ENCODE measurements around the gene GP2. TPM values are rescaled to one million over a fixed set of nuclear protein-coding genes. Genes with fewer than 3 reads are reported as not detected.

Gene GP2
- total and polyA plus RNA-seq, 2 donors (not counting 3 experiments of a cell fraction or from before 2014, with no cell fraction given), result not detected

- CTCF ChIA-PET, result interaction anchor here (0.6 to 2.1 kb wide), 2 partner anchors 19 to 66 kb away, joined by 4 to 7 read pairs; no protein-coding TSS in a partner anchor
Measured at GRCh38 chr16:20319406-20319805, 7.9 kb downstream of the GP2 start.

More at GRCh38 chr16:20319406-20319805, 7.9 kb downstream of the GP2 start:
- H3K9me3 ChIP-seq (replicated peaks; ENCODE audit: control insufficient read depth, insufficient read depth, low read length), result no peaks in the 10 kb centered on the region
- dilution Hi-C loops (cut with MboI; ENCODE audit: extremely low pct_ligation_motif_present, low sequenced_read_pairs), result no loop called here
- no TSS peak for BruUV-seq (replicated peaks)
- no peak overlapping the region for H3K4me2 ChIP-seq (ENCODE audit: insufficient read depth, low read length)
- no peak overlapping the region for H2AFZ ChIP-seq (ENCODE audit: low read depth, low read length)
- no peaks in the 10 kb centered on the region for H3K36me3 ChIP-seq (ENCODE audit: control insufficient read depth in 2 of 2, extremely low read depth in 1 of 2, insufficient read depth in 2 of 2, low read length in 2 of 2)
- no peak overlapping the region for H3K27ac ChIP-seq (ENCODE audit: insufficient read depth, low read depth, low read length)
- no peak overlapping the region for H3K4me3 ChIP-seq (replicated peaks in 1 of 3; ENCODE audit: insufficient read depth in 1 of 3, low read depth in 1 of 3, low read length in 3 of 3)
- FAIRE-seq (no peak), DNase-seq (ENCODE audit: low read depth, low spot score) (no peak)
- no peaks in the 10 kb centered on the region for H4K20me1 ChIP-seq (replicated peaks; ENCODE audit: control insufficient read depth, extremely low read depth, insufficient read depth, low read length)
- no peak overlapping the region for H3K9ac ChIP-seq (replicated peaks; ENCODE audit: extremely low read depth, insufficient read depth, low read length)
- no peaks in the 10 kb centered on the region for H3K79me2 ChIP-seq (ENCODE audit: control insufficient read depth, insufficient read depth, low read length)
- no peaks in the 10 kb centered on the region for H3K27me3 ChIP-seq (ENCODE audit: control insufficient read depth in 2 of 2, insufficient read depth in 2 of 2, low read length in 2 of 2)
- TF ChIP-seq MAX (IDR thresholded peaks at IDR 0.05; ENCODE audit: insufficient read depth, insufficient read length) (no peak), CTCF (IDR thresholded peaks at IDR 0.05; ENCODE audit: extremely low read depth in 1 of 2, insufficient read depth in 1 of 2, low read depth in 1 of 2, low read length in 2 of 2) (no peak), POLR2AphosphoS5 (IDR thresholded peaks at IDR 0.05; ENCODE audit: insufficient read depth, low read depth, low read length) (no peak), JUN (IDR thresholded peaks at IDR 0.05; ENCODE audit: borderline replicate concordance, insufficient read depth, insufficient read length, low read depth) (no peak), EZH2 (IDR thresholded peaks at IDR 0.05; ENCODE audit: borderline replicate concordance, low read depth, low read length, severe bottlenecking) (no peak)
- POLR2A ChIA-PET, result no interaction called here
- H3K9me1 ChIP-seq (replicated peaks; ENCODE audit: control insufficient read depth, extremely low read depth, insufficient read depth, low read length), result no peaks in the 10 kb centered on the region
- intact Hi-C loops (cut with micrococcal nuclease), result no loop called here
- H3K4me1 ChIP-seq (ENCODE audit: control insufficient read depth, extremely low read depth, insufficient read depth, low read length), result no peaks in the 10 kb centered on the region

Measured in endothelial cell of umbilical vein (primary cell).